ENCODE data around the gene EPS15.
"Not testable (repeated sequence)": the region's sequence is repeated elsewhere in the genome, so short reads cannot be mapped to it uniquely, and the experiment has no call there.

Gene EPS15

DNA sequence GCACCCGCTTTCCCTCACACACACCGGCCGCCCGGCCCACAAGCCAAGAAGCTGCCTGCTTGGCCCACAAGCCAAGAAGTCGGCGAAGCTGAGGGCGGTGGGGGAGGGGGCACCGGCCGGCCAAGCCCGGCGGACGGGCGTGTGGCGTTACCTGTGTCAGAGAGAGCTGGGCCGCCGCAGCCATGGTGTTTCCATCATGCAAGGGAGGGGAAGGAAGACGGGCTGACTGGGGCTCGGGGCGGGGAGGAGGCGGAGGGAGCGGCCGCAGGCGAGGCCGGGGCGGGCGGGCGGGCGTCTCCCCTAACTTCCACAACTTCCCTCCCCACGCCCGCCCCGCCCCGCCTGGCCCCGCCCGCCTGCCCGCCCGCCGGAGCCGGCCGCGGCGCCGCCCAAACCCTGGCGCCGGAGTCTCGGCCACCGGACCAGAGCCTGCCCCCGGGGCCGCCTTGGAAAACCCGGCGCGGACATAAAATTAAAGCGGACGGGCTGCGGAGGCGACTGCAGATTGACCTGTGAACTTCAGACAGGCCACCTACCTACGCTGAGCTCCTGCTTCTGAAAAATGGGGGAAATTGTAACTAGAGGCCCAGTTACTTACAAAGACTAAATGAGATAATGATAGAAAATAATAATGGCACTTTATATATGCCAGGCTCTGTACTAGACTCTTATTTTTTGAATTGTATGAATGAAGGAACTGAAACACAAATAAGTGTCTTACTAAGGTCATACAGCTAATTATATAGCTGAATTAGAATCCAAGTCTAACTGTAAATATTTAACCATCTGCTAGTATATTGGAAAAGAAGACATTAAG lies at the start of gene EPS15:
TSS of gene EPS15 (minus strand) at position 219 of the 817 bp plus-strand sequence. CDS start at position 184, 35 bp downstream.
- peak; percentile 23 to 65 for DNase-seq

DNA sequence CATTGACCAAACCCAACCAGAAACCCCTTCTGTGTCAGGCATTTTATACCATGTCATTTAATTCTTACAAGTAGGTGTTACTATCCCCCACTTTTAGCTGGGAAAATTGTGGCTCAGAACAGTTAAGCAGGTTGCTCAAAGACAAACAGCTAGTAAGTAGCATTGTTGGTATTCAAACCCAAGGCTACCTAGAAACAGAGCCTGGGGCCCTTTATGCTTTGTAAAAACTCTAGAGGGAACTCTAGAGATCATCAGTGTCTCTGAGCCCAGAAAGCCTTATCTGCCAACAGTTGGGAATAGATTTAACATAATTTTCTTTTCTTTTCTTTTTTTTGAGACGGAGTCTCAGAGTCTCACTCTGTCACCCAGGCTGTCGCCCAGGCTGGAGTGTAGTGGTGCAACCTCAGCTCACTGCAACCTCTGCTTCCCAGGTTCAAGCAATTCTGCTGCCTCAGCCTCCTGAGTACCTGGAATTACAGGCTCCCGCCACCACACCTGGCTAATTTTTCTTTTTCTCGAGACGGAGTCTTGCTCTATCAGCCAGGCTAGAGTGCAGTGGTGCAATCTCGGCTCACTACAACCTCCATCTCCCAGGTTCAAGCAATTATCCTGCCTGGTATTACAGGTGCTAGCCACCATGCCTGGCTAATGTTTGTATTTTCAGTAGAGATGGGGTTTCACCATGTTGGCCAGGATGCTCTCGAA lies 49.3 kb upstream of the EPS15 start:
- no peak for DNase-seq

DNA sequence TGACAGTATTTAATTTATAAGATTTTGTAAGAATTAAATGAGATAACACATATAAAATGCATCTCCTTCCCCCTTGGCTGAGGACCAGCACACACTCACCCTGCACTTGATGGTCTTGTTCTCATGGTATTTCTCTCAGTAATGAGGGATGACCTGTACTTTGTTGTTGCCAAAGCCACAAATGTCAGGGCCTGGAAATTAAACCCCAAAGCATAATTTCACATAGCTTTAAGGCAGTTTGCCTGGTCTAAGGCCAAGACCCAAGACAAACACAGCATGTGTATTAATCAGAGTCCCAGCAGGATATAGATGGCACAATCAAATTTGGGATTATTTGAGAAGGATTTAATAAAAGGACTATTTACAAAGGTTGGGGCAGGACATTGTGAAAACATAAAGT lies 48.6 kb upstream of the EPS15 start:
- no peak for DNase-seq

DNA sequence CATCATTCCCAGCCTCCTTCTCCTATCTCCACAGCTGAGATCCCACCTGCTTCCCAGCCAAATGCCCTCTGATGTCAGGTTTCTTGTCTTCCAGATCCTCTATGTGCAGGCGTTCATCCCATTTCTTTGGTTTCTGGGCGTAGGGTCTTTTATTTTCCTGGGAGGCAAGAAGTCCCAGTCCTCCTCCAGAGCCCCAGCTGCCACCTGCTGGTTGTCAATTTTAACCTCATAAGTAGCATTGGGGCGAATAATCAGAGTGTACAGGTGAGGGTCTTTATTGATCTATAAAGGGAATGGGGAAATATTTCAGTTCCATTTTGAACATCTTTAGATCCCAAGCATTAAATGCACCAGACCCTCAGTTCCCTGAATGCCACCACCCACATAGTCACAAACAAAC lies 47.2 kb upstream of the EPS15 start:
- no peak for DNase-seq

DNA sequence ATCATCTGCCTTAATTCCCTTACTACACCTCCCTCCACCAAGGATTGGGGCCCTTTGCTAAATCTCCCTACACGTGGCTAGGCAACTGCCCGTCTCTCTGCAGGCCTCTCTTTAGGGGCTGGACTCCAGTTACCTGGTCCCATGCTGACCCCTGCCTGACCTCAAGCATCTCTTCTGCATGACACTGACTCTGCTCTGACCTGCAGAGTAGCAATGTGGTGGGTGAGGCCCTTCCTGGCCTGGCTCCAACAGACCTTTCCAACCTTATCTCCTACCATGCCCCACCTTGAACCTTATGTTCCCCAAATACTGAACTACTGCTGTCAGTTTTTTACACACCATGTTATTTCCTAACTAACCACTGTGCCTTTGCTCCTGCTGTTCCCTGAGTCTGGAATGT lies 45.9 kb upstream of the EPS15 start:
- DNase-seq = no peak

DNA sequence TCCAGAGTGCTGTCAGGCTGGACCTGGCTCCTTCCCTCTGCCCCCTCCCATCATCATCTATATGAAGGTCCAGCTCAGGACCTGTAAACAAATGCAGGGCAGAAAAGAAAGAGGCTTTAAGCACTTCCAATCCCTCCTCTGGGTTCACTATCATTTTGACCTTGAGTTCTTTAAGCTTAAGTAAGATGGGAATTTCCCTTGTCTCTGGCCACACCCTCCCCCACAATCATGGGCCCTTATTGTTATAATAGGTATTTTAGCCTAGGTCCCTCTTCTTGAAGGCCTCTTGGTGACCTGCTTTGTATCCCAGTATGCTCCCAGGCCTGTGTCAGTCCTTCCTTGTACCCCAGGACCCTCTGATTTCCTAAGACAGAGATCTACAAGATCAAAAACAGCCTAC lies 45.1 kb upstream of the EPS15 start:
- no peak for DNase-seq

DNA sequence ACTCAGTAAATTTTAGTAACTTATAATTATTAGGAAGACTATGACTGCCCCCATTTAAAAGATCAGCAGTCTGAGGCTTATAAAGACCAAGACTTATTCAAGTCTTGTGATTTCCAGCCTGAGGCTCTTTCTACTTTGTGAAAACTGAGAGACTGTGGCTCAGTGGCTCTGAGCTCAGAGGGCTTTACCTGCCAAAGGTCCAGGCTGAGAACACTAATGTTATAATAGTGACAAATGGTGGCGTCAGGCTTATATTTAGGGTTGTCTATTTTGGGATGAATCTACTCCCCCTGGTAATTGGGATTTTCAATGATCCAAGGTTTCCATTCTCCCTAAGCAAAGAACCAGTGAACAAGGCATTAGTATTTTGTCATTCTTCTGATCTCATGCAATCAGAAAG lies 42.6 kb upstream of the EPS15 start:
- DNase-seq = no peak

DNA sequence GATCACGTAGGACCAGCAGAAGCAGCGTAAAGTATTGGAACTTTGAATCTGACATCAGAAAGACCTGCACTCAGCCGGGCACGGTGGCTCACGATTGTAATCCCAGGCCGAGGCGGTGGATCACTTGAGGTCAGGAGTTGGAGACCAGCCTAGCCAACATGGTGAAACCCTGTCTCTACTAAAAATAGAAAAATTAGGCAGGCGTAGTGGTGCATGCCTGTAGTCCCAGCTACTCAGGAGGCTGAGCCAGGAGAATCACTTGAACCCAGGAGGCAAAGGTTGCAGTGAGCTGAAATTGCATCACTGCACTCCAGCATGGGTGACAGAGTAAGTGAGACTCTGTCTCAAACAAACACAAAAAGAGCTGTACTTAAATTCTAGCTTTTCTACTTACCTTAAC lies 41.8 kb upstream of the EPS15 start:
- DNase-seq = not testable (repeated sequence)

DNA sequence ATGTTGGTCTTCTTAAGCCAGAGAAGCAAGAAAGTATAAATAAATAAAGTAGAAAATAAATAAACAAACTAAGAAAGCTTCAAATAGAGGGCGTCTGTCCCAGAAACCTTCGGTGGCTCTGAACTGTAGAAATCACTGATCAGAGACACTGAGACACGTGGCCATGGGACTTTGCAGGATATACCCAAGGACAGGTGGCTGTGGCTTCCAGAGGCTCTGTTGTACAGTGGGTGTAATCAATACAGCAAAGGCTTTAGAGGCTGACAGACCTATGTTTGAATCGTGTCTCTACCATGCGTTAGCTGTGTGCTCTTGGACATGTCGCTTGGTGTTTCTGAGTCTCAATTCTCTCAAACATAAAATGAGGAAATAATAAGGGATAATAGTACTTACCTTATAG lies 41.0 kb upstream of the EPS15 start:
- DNase-seq = no peak

DNA sequence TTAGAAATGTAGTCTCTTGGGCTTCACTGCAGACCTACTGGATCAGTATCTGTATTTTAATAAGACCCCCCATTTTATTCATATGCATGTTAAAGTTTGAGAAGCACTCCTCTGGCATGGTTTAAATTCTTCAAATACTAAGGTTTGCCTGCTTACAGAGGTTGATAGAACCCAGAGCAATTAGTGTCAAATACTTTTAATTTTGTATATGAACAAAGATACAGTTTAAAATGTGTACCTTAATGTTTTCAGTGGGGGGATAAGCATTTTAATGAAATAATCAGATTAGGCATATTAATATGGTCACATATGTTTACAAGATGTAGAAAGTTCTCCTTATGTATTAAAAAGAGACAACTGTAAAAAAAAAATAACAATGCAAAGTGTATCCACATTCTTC lies 40.4 kb upstream of the EPS15 start:
- DNase-seq = no peak

DNA sequence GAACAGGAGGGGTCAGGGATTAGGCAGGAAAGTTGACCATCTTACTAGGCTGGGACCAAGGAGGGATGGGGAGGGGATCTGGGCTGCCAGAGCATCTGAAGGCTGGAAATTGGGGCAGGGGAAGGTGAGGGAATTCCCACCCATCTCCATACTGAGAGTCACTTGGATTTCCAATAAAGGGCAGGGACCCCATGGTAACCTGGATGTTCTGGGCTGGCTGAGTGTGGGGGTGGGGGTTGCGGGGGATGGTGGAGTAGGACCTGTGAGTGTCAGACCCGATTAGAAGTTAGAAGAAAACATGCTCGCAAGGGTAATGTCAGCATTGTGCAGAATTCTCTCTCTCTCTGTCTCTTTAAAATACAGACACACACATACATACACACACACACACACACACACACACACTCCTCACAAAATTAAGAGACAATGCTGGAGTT lies 40.0 kb upstream of the EPS15 start:
- DNase-seq = no peak

DNA sequence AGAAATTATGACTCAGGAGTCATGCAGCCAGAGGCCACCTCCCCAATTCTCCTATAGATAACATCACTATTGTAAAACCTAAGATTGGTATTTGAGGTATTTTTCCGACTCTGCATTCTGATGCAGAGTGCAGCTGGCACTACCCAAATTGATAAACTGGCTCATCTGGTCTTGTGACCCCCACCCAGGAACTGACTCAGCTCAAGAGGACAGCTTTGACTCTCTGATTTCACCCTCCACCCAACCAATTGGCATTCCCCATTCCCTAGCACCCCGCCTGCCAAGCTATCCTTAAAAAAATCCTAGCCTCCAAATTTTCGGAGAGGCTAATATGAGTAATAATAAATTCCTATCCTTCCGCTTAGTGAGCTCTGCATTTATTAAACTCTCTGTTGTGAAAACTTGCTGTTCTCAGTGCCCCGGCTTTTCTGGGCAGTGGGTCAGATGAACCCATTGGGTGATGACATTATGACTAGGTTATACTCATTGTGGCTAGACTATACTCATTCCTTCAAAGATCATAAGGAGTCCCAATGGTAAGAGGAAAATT lies 39.4 kb upstream of the EPS15 start:
- no peak for DNase-seq

DNA sequence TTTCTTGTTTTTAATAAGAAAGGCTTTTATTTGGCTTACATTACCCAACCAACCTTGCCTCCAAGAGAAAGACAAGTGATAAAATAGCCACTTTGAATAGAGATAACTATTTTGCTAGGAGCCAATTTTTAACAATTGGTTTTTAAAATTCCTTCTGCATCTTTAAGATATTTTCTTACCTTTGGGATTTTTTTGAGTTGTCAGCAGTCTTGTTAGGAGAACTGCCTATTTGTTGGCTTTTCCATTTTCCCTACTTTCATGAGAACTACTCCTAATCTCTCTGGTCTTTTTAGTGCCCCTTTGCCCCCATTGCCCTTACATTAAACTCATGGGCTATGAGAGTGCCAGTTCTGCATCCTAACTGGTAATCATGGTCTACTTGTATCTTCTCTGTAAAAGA lies 38.1 kb upstream of the EPS15 start:
- no peak for DNase-seq

DNA sequence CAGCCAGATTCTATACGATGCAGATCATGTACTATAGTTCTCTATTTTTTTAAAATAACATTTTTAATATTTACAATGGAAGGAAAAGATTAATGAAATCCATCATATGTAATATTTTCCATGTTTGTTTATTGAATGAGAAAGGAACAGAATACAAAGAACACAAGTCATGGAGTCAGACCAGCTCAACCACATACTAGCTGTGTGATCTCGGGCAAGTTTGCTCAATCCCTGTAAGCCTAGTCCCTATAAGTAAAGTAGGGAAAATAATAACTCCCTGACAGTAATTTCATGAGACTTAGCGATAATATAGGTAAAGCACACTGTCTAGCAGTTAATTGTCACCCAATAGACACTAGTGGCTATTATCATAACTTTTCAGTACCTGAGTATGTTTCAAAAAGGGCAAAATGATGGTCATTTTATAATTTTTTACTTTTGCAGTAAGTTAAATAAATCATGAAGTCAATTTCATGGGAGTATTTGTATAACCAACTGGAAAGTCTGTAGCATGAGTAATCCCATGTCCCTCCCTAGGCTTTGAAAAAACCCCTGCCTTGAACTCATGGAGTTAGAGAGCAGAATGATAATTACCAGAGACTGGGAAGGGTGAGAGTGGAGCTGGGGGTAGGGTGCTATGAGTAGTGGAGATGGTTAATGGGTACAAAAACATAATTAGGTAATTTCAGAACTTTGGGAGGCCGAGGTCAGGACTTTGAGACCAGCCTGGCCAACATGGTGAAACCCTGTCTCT lies 37.0 kb upstream of the EPS15 start:
- DNase-seq = no peak

DNA sequence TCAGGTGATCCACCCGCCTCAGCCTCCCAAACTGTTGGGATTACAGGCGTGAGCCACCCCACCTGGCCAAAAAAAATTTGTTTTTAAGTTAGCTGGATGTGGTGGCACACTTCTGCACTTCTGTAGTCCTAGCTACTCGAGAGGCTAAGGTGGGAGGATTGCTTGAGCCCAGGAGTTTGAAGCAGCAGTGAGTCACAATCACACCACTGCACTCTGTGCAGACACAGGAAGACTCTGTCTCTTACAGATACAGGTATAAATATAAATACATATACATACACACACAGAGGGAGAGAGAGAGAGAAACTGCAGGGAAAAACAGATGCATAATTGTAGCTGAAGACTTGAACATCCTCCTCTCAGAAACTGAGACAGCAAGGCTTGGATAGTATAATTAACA lies 34.8 kb upstream of the EPS15 start:
- no peak for DNase-seq

DNA sequence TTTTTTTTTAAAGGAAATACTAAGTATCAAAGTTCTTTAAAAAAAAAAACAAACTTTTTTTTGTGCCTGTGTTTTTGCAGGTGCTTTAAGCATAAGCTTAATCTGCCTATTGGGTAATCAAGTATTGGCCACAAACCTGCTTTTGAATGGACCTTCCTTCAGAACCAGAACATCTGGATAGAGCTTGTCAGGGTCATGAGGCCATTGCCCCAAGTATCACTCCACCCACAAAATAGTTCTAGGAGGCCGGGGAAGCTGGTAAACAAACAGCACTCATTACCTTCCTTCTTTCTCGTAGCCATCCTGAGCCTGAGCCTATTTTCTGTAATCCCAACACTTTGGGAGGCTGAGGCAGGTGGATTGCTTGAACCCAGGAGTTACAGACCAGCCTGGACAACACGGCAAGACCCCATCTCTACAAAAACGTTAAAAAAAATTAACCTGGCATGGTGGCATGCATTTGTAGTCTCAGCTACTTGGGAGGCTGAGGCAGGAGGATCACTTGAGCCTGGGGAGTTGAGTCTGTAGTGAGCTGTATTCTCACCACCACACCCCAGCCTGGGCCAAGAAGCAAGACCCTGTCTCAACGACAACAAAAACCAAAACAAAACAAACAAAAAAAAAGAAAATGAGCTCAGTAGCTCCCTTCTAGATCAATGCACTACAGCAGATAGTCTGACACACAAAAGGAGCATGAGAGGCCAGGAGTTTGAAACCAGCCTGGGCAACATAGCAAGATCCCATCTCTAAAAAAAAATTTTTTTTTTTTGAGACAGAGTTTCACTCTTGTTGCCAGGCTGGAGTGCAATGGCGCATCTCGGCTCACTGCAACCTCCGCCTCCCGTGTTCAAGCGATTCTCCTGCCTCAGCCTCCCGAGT lies 34.1 kb upstream of the EPS15 start:
- no peak for DNase-seq

DNA sequence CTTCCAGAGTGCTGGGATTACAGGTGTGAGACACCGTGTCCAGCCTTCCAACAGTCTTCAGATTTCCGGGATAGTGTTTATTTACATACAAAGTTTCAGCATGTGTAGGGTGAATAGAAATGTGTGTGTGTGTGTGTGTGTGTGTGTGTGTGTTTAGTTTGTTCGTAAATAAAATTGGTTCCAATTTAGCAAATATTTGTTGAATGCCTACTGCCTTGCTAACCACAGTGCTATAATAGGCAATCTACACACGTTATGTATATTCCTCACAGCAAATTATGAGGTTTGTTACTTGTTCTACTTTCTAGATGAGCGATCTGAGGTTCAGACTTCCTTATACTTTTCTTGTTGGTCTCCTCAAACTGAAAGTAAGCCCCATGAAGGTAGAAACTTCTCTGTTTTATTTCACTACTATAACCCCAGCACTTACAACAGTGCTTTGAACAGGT lies 32.8 kb upstream of the EPS15 start:
- DNase-seq = no peak

DNA sequence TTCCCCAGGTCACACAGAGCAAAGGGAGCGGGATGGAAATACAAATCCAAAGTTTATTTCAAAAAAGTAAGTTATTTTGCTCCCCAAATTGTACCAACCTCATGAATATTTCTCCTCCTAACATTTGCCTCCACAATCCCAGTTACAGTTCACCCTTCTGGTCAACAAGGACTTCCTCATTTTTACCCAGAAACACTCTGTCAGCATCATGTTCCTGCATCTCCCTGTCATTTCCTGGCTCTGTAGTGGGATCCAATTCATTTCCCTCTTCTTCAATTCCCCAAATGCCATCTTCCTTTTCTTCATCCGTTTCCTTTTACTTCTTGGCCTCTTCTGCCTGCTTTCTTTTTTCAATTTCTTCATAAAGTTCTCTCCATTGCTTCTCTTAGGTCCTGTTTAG lies 32.0 kb upstream of the EPS15 start:
- no peak for DNase-seq

DNA sequence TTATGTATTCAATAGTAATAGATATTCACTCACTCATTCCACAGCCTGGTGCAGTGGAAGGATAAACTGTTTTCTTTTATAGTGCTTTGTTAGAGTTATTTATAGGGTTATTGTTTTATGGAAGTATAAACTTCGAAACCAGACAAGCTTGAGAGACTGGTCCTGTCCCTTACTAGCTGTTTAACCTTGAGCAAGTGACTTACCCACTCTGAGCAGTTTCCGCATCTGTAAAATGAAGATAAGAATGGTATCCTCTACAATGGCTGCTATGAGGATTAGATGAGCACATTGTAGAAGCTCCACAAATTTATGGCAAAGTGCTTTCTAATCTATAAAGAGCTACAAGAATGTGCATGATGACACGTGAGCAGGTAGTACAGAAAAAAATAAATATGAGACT lies 30.8 kb upstream of the EPS15 start:
- no peak for DNase-seq

DNA sequence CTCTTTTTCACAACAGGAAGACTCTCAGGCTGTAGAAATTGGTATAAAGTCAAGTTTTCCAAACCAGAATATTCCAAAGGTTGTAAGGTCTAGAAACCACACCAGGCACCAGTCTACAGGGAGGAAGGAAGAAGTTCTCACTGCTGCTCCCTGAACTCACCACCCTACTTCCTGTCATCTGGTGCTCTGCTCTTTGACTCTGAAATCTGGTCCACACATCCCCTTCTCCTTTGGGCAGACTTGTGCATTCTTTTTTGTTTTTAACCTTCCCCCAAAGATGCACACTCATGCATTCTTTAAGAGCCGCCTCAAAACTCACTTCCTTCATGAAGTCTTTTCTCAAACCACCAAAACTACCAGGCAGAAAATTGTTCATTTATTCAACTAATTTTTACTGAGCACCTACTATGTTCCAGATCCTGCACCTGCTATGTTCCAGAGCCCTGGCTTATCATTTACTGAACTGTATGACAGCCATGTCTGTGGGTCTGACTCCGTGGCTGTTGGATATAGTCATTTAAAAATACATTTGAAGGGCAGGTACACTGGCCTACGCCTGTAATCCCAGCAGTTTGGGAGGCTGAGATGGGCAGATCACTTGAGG lies 30.1 kb upstream of the EPS15 start:
- no peak for DNase-seq

DNA sequence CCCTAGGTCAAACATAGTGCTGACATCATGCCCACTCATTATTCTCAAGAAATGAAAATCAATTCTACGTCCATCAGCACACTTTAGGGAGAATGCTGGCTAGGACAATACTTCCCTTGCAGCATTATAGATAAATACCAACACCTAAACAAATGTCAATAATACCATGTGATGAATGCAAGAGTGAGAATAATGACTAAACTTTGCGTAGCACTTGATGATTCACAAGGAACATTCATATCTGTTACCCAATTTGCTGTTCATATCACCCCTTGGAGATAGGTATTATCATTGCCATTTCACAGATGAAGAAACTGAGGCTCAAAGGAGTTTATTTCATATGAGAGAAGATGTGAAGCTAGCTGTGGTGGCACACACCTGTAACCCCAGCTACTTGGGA lies 24.8 kb upstream of the EPS15 start:
- no peak for DNase-seq

All from NCI-H187 (cell line).